Measurements from ENCODE around the gene DSG4.

The DSG4 gene

GRCh38 chr18:31396796-31397612 is 20.4 kb downstream of the DSG4 start:
- H3K36me3 ChIP-seq (ENCODE audit: insufficient read depth, insufficient read length, low read length), result no peaks in the 10 kb centered on the region
- no peak for DNase-seq (ENCODE audit: low read depth, low spot score)
- H3K4me1 ChIP-seq (ENCODE audit: insufficient read depth, insufficient read length), result no peaks in the 10 kb centered on the region
- TF ChIP-seq ZNF274 (IDR thresholded peaks at IDR 0.05; ENCODE audit: low read depth, low read length) (no peak), YY1 (IDR thresholded peaks at IDR 0.05; ENCODE audit: insufficient read depth, insufficient read length) (no peak), SUZ12 (IDR thresholded peaks at IDR 0.05; ENCODE audit: extremely low read depth, insufficient read depth, insufficient read length) (no peak)
- no peak overlapping the region for H3K4me3 ChIP-seq (ENCODE audit: insufficient read length, low read depth)
- H3K9ac ChIP-seq (ENCODE audit: insufficient read length, low read depth), result no peak overlapping the region
- no peaks in the 10 kb centered on the region for H3K9me3 ChIP-seq (ENCODE audit: insufficient read depth, low read length)
- no peaks in the 10 kb centered on the region for H3K27me3 ChIP-seq (ENCODE audit: insufficient read depth, insufficient read length)

GRCh38 chr18:31398191-31398590 is 21.6 kb downstream of the DSG4 start:
- H3K4me3 ChIP-seq (ENCODE audit: insufficient read length, low read depth), result no peak overlapping the region

DNA sequence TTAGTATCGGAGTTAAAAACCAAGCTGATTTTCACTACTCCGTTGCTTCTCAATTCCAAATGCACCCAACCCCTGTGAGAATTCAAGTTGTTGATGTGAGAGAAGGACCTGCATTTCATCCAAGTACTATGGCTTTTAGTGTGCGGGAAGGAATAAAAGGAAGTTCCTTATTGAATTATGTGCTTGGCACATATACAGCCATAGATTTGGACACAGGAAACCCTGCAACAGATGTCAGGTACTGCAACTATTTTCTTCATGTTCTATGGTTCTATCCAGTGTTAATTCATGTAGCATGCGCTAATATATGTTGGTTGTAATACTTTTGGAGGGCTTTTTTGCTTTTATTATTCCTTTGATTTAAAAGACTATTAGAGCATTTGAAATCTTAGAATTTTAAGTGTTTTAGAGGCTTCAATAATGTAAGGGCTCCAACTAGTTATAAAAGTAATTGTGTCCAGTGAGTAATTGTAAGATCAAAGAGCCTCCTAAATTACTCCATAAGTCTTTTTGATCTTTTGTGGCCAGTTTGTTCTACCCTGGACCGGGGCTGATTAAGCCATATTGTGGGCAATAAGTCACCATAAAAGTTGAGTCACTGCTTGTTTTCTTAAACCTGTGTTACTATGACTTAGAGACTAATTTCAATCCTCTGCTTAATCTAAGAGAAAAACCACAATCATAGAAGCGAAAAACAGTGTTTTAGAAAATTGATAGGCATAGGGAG is 22.9 kb downstream of the DSG4 start:
- DNase-seq (ENCODE audit: low read depth, low spot score), result no peak
- Histone ChIP-seq H3K4me1 (ENCODE audit: insufficient read depth, insufficient read length) (no peaks in the 10 kb centered on the region), H3K36me3 (ENCODE audit: insufficient read depth, insufficient read length, low read length) (no peaks in the 10 kb centered on the region), H3K27me3 (ENCODE audit: insufficient read depth, insufficient read length) (no peaks in the 10 kb centered on the region), H3K4me3 (ENCODE audit: insufficient read length, low read depth) (no peak overlapping the region), H3K9ac (ENCODE audit: insufficient read length, low read depth) (no peak overlapping the region), H3K9me3 (ENCODE audit: insufficient read depth, low read length) (no peaks in the 10 kb centered on the region)
- no peak for TF ChIP-seq SUZ12 (IDR thresholded peaks at IDR 0.05; ENCODE audit: extremely low read depth, insufficient read depth, insufficient read length)
- TF ChIP-seq ZNF274 (IDR thresholded peaks at IDR 0.05; ENCODE audit: low read depth, low read length), result no peak
- TF ChIP-seq YY1 (IDR thresholded peaks at IDR 0.05; ENCODE audit: insufficient read depth, insufficient read length), result no peak

More at GRCh38 chr18:31398191-31398590, 21.6 kb downstream of the DSG4 start:
- TF ChIP-seq SUZ12 (IDR thresholded peaks at IDR 0.05; ENCODE audit: extremely low read depth, insufficient read depth, insufficient read length), result no peak
- TF ChIP-seq YY1 (IDR thresholded peaks at IDR 0.05; ENCODE audit: insufficient read depth, insufficient read length), result no peak
- no peak for TF ChIP-seq ZNF274 (IDR thresholded peaks at IDR 0.05; ENCODE audit: low read depth, low read length)
- Histone ChIP-seq H3K9ac (ENCODE audit: insufficient read length, low read depth) (no peak overlapping the region), H3K27me3 (ENCODE audit: insufficient read depth, insufficient read length) (no peaks in the 10 kb centered on the region), H3K4me1 (ENCODE audit: insufficient read depth, insufficient read length) (no peaks in the 10 kb centered on the region), H3K9me3 (ENCODE audit: insufficient read depth, low read length) (no peaks in the 10 kb centered on the region), H3K36me3 (ENCODE audit: insufficient read depth, insufficient read length, low read length) (no peaks in the 10 kb centered on the region)
- DNase-seq (ENCODE audit: low read depth, low spot score), result no peak

DNA sequence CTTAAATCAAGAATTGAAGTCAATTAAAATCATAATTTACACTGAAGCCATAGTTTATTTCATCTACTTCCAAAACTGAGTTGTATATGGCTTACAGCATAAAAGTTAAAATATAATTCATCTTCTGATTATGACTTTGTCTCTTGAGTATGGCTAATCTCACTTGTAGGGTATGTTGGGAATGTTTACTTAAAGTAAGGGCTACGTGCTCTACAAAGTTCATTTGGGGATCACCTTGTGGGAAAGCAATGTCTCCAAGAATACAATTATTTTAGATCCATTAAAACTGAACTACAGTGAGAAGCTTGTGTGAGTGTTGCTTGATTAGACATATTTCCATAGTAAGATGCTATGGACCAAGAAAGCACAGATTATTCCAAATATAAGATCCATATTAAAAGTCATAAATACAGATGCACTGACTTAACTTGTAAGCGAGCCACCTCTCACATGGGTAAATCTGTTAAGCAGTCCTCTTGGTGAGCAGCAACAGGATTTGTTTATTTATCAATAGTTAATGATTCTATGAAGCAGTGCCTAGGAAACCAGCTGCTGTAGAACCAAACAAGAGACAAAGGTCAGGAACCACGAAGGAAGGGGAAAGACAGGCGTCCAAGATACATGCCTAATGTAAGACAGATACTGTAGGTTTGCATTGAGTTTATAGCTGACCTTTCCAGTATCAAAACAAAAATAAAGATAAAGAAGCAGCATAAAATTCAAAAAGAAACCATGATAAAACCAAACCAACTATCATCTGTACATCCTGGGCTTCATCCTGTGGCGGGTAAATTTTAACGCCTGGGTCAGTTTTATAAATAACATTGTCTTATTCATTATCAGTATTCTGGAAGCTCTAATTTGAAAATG is 24.8 kb downstream of the DSG4 start:
- no peak for DNase-seq (ENCODE audit: low read depth, low spot score)
- no peak for TF ChIP-seq SUZ12 (IDR thresholded peaks at IDR 0.05; ENCODE audit: extremely low read depth, insufficient read depth, insufficient read length)
- no peak for TF ChIP-seq YY1 (IDR thresholded peaks at IDR 0.05; ENCODE audit: insufficient read depth, insufficient read length)
- TF ChIP-seq ZNF274 (IDR thresholded peaks at IDR 0.05; ENCODE audit: low read depth, low read length), result no peak
- Histone ChIP-seq H3K27me3 (ENCODE audit: insufficient read depth, insufficient read length) (no peaks in the 10 kb centered on the region), H3K9ac (ENCODE audit: insufficient read length, low read depth) (no peak overlapping the region), H3K36me3 (ENCODE audit: insufficient read depth, insufficient read length, low read length) (no peaks in the 10 kb centered on the region), H3K4me1 (ENCODE audit: insufficient read depth, insufficient read length) (no peaks in the 10 kb centered on the region), H3K9me3 (ENCODE audit: insufficient read depth, low read length) (no peaks in the 10 kb centered on the region), H3K4me3 (ENCODE audit: insufficient read length, low read depth) (no peak overlapping the region)

- DNase-seq (ENCODE audit: low read depth, low spot score), result no peak
- Histone ChIP-seq H3K9ac (ENCODE audit: insufficient read length, low read depth) (no peak overlapping the region), H3K4me1 (ENCODE audit: insufficient read depth, insufficient read length) (no peaks in the 10 kb centered on the region), H3K36me3 (ENCODE audit: insufficient read depth, insufficient read length, low read length) (no peaks in the 10 kb centered on the region), H3K9me3 (ENCODE audit: insufficient read depth, low read length) (no peaks in the 10 kb centered on the region), H3K4me3 (ENCODE audit: insufficient read length, low read depth) (no peak overlapping the region), H3K27me3 (ENCODE audit: insufficient read depth, insufficient read length) (no peaks in the 10 kb centered on the region)
- TF ChIP-seq YY1 (IDR thresholded peaks at IDR 0.05; ENCODE audit: insufficient read depth, insufficient read length) (no peak), SUZ12 (IDR thresholded peaks at IDR 0.05; ENCODE audit: extremely low read depth, insufficient read depth, insufficient read length) (no peak), ZNF274 (IDR thresholded peaks at IDR 0.05; ENCODE audit: low read depth, low read length) (no peak)
Measured at GRCh38 chr18:31402026-31402373, 25.4 kb downstream of the DSG4 start.

DNA sequence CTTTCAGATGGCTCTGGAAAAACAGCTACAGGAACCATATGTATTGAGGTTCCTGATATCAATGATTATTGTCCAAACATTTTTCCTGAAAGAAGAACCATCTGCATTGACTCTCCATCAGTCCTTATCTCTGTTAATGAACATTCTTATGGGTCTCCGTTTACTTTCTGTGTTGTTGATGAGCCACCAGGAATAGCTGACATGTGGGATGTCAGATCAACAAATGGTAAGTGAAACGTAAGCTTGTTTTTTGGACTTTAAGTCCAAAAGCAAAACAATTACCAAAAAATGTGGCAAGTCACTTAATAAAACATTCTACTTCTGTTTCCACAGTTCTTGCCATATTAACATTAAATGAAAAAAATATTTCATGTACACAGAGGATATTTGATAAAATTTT is 26.8 kb downstream of the DSG4 start:
- H3K27me3 ChIP-seq (ENCODE audit: insufficient read depth, insufficient read length), result no peaks in the 10 kb centered on the region
- TF ChIP-seq SUZ12 (IDR thresholded peaks at IDR 0.05; ENCODE audit: extremely low read depth, insufficient read depth, insufficient read length), result no peak
- TF ChIP-seq ZNF274 (IDR thresholded peaks at IDR 0.05; ENCODE audit: low read depth, low read length), result no peak
- no peaks in the 10 kb centered on the region for H3K4me1 ChIP-seq (ENCODE audit: insufficient read depth, insufficient read length)
- H3K9me3 ChIP-seq (ENCODE audit: insufficient read depth, low read length), result no peaks in the 10 kb centered on the region
- no peak for DNase-seq (ENCODE audit: low read depth, low spot score)
- no peak overlapping the region for H3K4me3 ChIP-seq (ENCODE audit: insufficient read length, low read depth)
- H3K9ac ChIP-seq (ENCODE audit: insufficient read length, low read depth), result no peak overlapping the region
- no peaks in the 10 kb centered on the region for H3K36me3 ChIP-seq (ENCODE audit: insufficient read depth, insufficient read length, low read length)
